Fibroblast of lung (primary cell): Measurements from ENCODE around the gene FBXO3. TPM values are rescaled to one million over a fixed set of nuclear protein-coding genes. Genes with fewer than 3 reads are reported as not detected.

Experiments
- DNase-seq, 2 donors: peaks; one replicate each; pipeline versions ENCODE4 v3.0.0 to v3.0.0-alpha.2; 2010; ENCODE audit warnings: low read depth in 2 of 2
- H2AFZ ChIP-seq: 2 replicates; pipeline ENCODE4 v1.5.1; 2012; ENCODE audit warnings: low read length, control low read depth, inconsistent platforms
- H3K27ac ChIP-seq: 2 replicates; pipeline ENCODE4 v1.5.1; 2011; ENCODE audit warnings: low read length, control low read depth; ENCODE audit not compliant: insufficient read depth
- H3K27me3 ChIP-seq: 2 replicates; pipeline ENCODE4 v1.5.1; 2011; ENCODE audit warnings: mild to moderate bottlenecking, low read length; ENCODE audit not compliant: control insufficient read depth, insufficient read depth
- H3K36me3 ChIP-seq: 2 replicates; pipeline ENCODE4 v1.5.1; 2011; ENCODE audit warnings: low read length; ENCODE audit not compliant: control insufficient read depth, insufficient read depth
- H3K4me1 ChIP-seq: 2 replicates; pipeline ENCODE4 v1.5.1; 2011; ENCODE audit warnings: low read length; ENCODE audit not compliant: control insufficient read depth, insufficient read depth; ENCODE audit errors: extremely low read depth
- H3K4me2 ChIP-seq: 2 replicates; pipeline ENCODE4 v1.5.1; 2011; ENCODE audit warnings: low read length, control low read depth; ENCODE audit not compliant: insufficient read depth; ENCODE audit errors: extremely low read depth
- H3K4me3 ChIP-seq, 4 experiments: fragments of 200-600 bp in 1 of 4; sonication (generic) in 1 of 4; replicated peaks in 1 of 4; 2 replicates each; pipeline ENCODE4 v1.5.1; 2011 to 2016; ENCODE audit warnings: low read length in 4 of 4, low read depth in 3 of 4, mild to moderate bottlenecking in 3 of 4, control low read depth in 2 of 4, inconsistent platforms in 1 of 4, mixed read lengths in 1 of 4; ENCODE audit not compliant: insufficient read depth in 1 of 4; ENCODE audit errors: control extremely low read depth in 1 of 4
- H3K79me2 ChIP-seq: 2 replicates; pipeline ENCODE4 v1.5.1; 2012; ENCODE audit warnings: mild to moderate bottlenecking, low read length, inconsistent platforms; ENCODE audit not compliant: control insufficient read depth, insufficient read depth
- H3K9ac ChIP-seq: 2 replicates; pipeline ENCODE4 v1.5.1; 2011; ENCODE audit warnings: mild to moderate bottlenecking, low read length, control low read depth; ENCODE audit not compliant: insufficient read depth
- H3K9me3 ChIP-seq: 2 replicates; pipeline ENCODE4 v1.5.1; 2012; ENCODE audit warnings: low read depth, low read length; ENCODE audit not compliant: control insufficient read depth, insufficient read depth
- H4K20me1 ChIP-seq: 2 replicates; pipeline ENCODE4 v1.5.1; 2011; ENCODE audit warnings: low read length; ENCODE audit not compliant: control insufficient read depth, insufficient read depth; ENCODE audit errors: extremely low read depth
- CTCF ChIP-seq, 2 donors: IDR thresholded peaks in 1 of 2; conservative IDR thresholded peaks in 1 of 2; 1 replicate in 1 of 2; 2 replicates in 1 of 2; pipeline ENCODE4 v1.5.1; 2011 to 2012; ENCODE audit warnings: low read length in 2 of 2, control low read depth in 1 of 2, inconsistent platforms in 1 of 2, low read depth in 1 of 2, mild to moderate bottlenecking in 1 of 2
- EZH2 ChIP-seq: IDR thresholded peaks from 2 replicates; pipeline ENCODE4 v1.5.1; 2012; ENCODE audit warnings: low read length, control low read depth, mild to moderate bottlenecking; ENCODE audit errors: missing control alignments
- polyA plus RNA-seq, 2 donors: library from polyadenylated mRNA; depleted of rRNA in 1 of 2; stranded (reverse) in 1 of 2; unstranded in 1 of 2; fragments of >200 nt; gene quantifications; 2 replicates each; pipeline ENCODE4 v1.2.1, GENCODE V29; 2011 to 2012; ENCODE audit warnings: missing spikeins in 1 of 2
- total RNA-seq: library from RNA; depleted of rRNA; stranded (reverse); fragments of >200 nt; gene quantifications from 2 replicates; pipeline ENCODE4 v1.2.1, GENCODE V29; 2014

FBXO3 gene
- total and polyA plus RNA-seq, 2 donors (not counting 1 experiment from before 2014, with no cell fraction given) = 28.7 to 46.2 TPM

- Histone ChIP-seq H3K9ac (no peak overlapping the region), H3K27ac (no peak overlapping the region), H3K27me3 (no peaks in the 10 kb centered on the region), H3K36me3 (no peaks in the 10 kb centered on the region), H3K79me2 (no peaks in the 10 kb centered on the region), H3K4me1 (no peaks in the 10 kb centered on the region), H3K4me2 (no peak overlapping the region), H3K9me3 (no peaks in the 10 kb centered on the region), H4K20me1 (no peaks in the 10 kb centered on the region), H3K4me3 (no peak overlapping the region), H2AFZ (no peak overlapping the region)
- DNase-seq = peak; percentile 63 to 83
- peak; percentile 91 to 94 for TF ChIP-seq CTCF (conservative IDR thresholded peaks at IDR 0.05 in 1 of 2, IDR thresholded peaks at IDR 0.05 in 1 of 2; ENCODE audit: low read depth in 1 of 2, low read length in 2 of 2)
- no peak for TF ChIP-seq EZH2
Measured at GRCh38 chr11:33808228-33808828, 34.0 kb upstream of the FBXO3 start.

GRCh38 chr11:33804471-33804870 lies 30.2 kb upstream of the FBXO3 start:
- no peak overlapping the region for H3K4me2 ChIP-seq
- no peaks in the 10 kb centered on the region for H4K20me1 ChIP-seq
- H3K79me2 ChIP-seq = no peaks in the 10 kb centered on the region
- TF ChIP-seq CTCF (conservative IDR thresholded peaks at IDR 0.05 in 1 of 2, IDR thresholded peaks at IDR 0.05 in 1 of 2; ENCODE audit: low read depth in 1 of 2, low read length in 2 of 2) (no peak), EZH2 (no peak)
- H3K4me1 ChIP-seq = peaks cover 2% of the 10 kb centered on the region
- H2AFZ ChIP-seq = no peak overlapping the region
- no peaks in the 10 kb centered on the region for H3K9me3 ChIP-seq
- DNase-seq = peak in 1 of 2 donors; percentile 5
- no peak overlapping the region for H3K4me3 ChIP-seq
- no peak overlapping the region for H3K27ac ChIP-seq
- no peaks in the 10 kb centered on the region for H3K27me3 ChIP-seq
- no peak overlapping the region for H3K9ac ChIP-seq
- no peaks in the 10 kb centered on the region for H3K36me3 ChIP-seq

- no peak overlapping the region for H3K27ac ChIP-seq
- no peaks in the 10 kb centered on the region for H3K79me2 ChIP-seq
- H2AFZ ChIP-seq = peak overlapping the region; percentile 62
- peaks cover 5% of the 10 kb centered on the region for H3K27me3 ChIP-seq
- no peaks in the 10 kb centered on the region for H3K36me3 ChIP-seq
- H3K4me1 ChIP-seq = peaks cover 2% of the 10 kb centered on the region
- H4K20me1 ChIP-seq = no peaks in the 10 kb centered on the region
- peak overlapping the region; percentile 64 for H3K4me2 ChIP-seq
- TF ChIP-seq CTCF (conservative IDR thresholded peaks at IDR 0.05 in 1 of 2, IDR thresholded peaks at IDR 0.05 in 1 of 2; ENCODE audit: low read depth in 1 of 2, low read length in 2 of 2) = no peak
- TF ChIP-seq EZH2 = no peak
- H3K9me3 ChIP-seq = no peaks in the 10 kb centered on the region
- DNase-seq = peak; percentile 88 to 92
- peak overlapping the region; percentile 1 to 54 (median 28) for H3K4me3 ChIP-seq
- H3K9ac ChIP-seq = no peak overlapping the region
Measured at GRCh38 chr11:33802194-33802950, 28.1 kb upstream of the FBXO3 start.
